A549 (cell line): ENCODE data around the gene FAH.

Experiments
- CTCF ChIP-seq: fragments of >200 bp; sonication (Bioruptor Twin); formaldehyde crosslinking; IDR thresholded peaks from 3 replicates; pipeline ENCODE4 v1.5.1; 2016
- EHMT2 ChIP-seq: fragments of 200-600 bp; sonication (generic); IDR thresholded peaks from 2 replicates; pipeline ENCODE4 v1.6.1; 2016; ENCODE audit warnings: antibody characterized with exemption, low read depth, mild to moderate bottlenecking, moderate library complexity
- EP300 ChIP-seq, 2 experiments: fragments of >200 bp; sonication (Bioruptor Twin); formaldehyde crosslinking; IDR thresholded peaks; 2 replicates in 1 of 2; 3 replicates in 1 of 2; pipeline ENCODE4 v1.6.1; 2016 to 2017
- GATA3 ChIP-seq: IDR thresholded peaks from 2 replicates; pipeline ENCODE4 v1.6.1; 2012; ENCODE audit warnings: borderline replicate concordance
- HDAC2 ChIP-seq: fragments of 200-600 bp; sonication (generic); IDR thresholded peaks from 2 replicates; pipeline ENCODE4 v1.6.1; 2016
- JUN ChIP-seq, 2 experiments: fragments of >200 bp; sonication (Bioruptor Twin); formaldehyde crosslinking; IDR thresholded peaks; 2 replicates in 1 of 2; 3 replicates in 1 of 2; pipeline ENCODE4 v1.6.1; 2016 to 2017
- JUNB ChIP-seq: fragments of >200 bp; sonication (Bioruptor Twin); formaldehyde crosslinking; IDR thresholded peaks from 2 replicates; pipeline ENCODE4 v1.6.1; 2016
- MAFK ChIP-seq: fragments of 450-650 bp; IDR thresholded peaks from 2 replicates; pipeline ENCODE4 v1.6.1; 2014; ENCODE audit not compliant: partially characterized antibody
- MAX ChIP-seq: IDR thresholded peaks from 2 replicates; pipeline ENCODE4 v1.6.1; 2012
- MAZ ChIP-seq: fragments of 150-350 bp; IDR thresholded peaks from 2 replicates; pipeline ENCODE4 v1.6.1; 2014; ENCODE audit warnings: antibody characterized with exemption, low read depth, low read length, borderline replicate concordance
- NR3C1 ChIP-seq: fragments of >200 bp; sonication (Bioruptor Twin); formaldehyde crosslinking; IDR thresholded peaks from 3 replicates; pipeline ENCODE4 v1.6.1; 2017
- PHF8 ChIP-seq: fragments of 200-600 bp; sonication (generic); IDR thresholded peaks from 2 replicates; pipeline ENCODE4 v1.6.1; 2016; ENCODE audit warnings: low read depth, mild to moderate bottlenecking, antibody characterized with exemption, moderate library complexity, borderline replicate concordance
- POLR2A ChIP-seq: IDR thresholded peaks from 2 replicates; pipeline ENCODE4 v1.6.1; 2012; ENCODE audit warnings: mild to moderate bottlenecking, low read length
- RFX5 ChIP-seq: fragments of 450-650 bp; IDR thresholded peaks from 2 replicates; pipeline ENCODE4 v1.7.1; 2014; ENCODE audit warnings: antibody characterized with exemption, mild to moderate bottlenecking, moderate library complexity

- TF ChIP-seq HDAC2 (no peak), CTCF (no peak), EHMT2 (no peak), NR3C1 (no peak), GATA3 (no peak), EP300 (IDR thresholded peaks at IDR 0.05) (no peak), MAZ (no peak), MAFK (no peak), MAX (no peak), POLR2A (no peak), JUN (IDR thresholded peaks at IDR 0.05) (no peak), JUNB (no peak), RFX5 (no peak), PHF8 (no peak)
Observed at GRCh38 chr15:80142646-80143045, 10.2 kb upstream of the FAH start.
